OCI-LY7 (cell line): ENCODE data around the gene SLC30A7. TPM values are rescaled to one million over a fixed set of nuclear protein-coding genes. Genes with fewer than 3 reads are reported as not detected.

Experiments
- BruUV-seq: library from RNA; stranded (reverse); fragments of 400-500 nt; replicated peaks from 2 replicates; lab custom pipeline; 2021; lab: Mats Ljungman, UMichigan
- CTCF ChIA-PET: fragments of 300-600 bp; sonication (Branson Sonifier 250); formaldehyde crosslinking; loops from one replicate; lab custom pipeline; 2022; ENCODE audit warnings: antibody characterized with exemption; ENCODE audit not compliant: unreplicated experiment; lab: Charles Lee
- POLR2A ChIA-PET: fragments of 300-600 bp; sonication (Branson Sonifier 250); formaldehyde crosslinking; loops from one replicate; lab custom pipeline; 2022; ENCODE audit warnings: antibody characterized with exemption; lab: Charles Lee
- DNase-seq: peaks from one replicate; pipeline ENCODE4 v3.0.0-alpha.2; 2015; ENCODE audit warnings: low spot score
- H2AFZ ChIP-seq: fragments of 200-600 bp; sonication (generic), shearing (Covaris generic); 2 replicates; pipeline ENCODE4 v1.6.1; 2014; ENCODE audit warnings: mild to moderate bottlenecking, antibody characterized with exemption, low read length, moderate library complexity
- H3K27ac ChIP-seq: fragments of 200-600 bp; sonication (generic); 2 replicates; pipeline ENCODE4 v1.5.1; 2014; ENCODE audit warnings: mixed run types, low read depth, mild to moderate bottlenecking, moderate library complexity, low read length, inconsistent platforms; ENCODE audit not compliant: poor library complexity, severe bottlenecking
- H3K36me3 ChIP-seq: fragments of 200-600 bp; sonication (generic); 2 replicates; pipeline ENCODE4 v1.6.1; 2014; ENCODE audit warnings: mild to moderate bottlenecking, antibody characterized with exemption, low read length, moderate library complexity, mixed read lengths; ENCODE audit not compliant: insufficient read depth
- H3K4me1 ChIP-seq: fragments of 200-600 bp; sonication (generic); 2 replicates; pipeline ENCODE4 v1.5.1; 2014; ENCODE audit warnings: mild to moderate bottlenecking, low read length; ENCODE audit not compliant: insufficient read depth, poor library complexity, severe bottlenecking
- H3K4me2 ChIP-seq: fragments of 200-600 bp; sonication (generic); 2 replicates; pipeline ENCODE4 v1.6.1; 2014; ENCODE audit warnings: mild to moderate bottlenecking, low read length
- H3K4me3 ChIP-seq: fragments of 200-600 bp; sonication (generic); 2 replicates; pipeline ENCODE4 v1.5.1; 2014; ENCODE audit warnings: mild to moderate bottlenecking, low read depth, low read length; ENCODE audit not compliant: poor library complexity, severe bottlenecking
- H3K79me2 ChIP-seq: fragments of 200-600 bp; sonication (generic); 2 replicates; pipeline ENCODE4 v1.6.1; 2016; ENCODE audit warnings: low read depth, mild to moderate bottlenecking, low read length, moderate library complexity, mixed read lengths; ENCODE audit not compliant: insufficient read depth
- H3K9me2 ChIP-seq: fragments of 200-600 bp; sonication (generic); 2 replicates; pipeline ENCODE4 v1.6.1; 2016; ENCODE audit warnings: mild to moderate bottlenecking, low read length, mixed read lengths; ENCODE audit not compliant: insufficient read depth
- H3K9me3 ChIP-seq: fragments of 200-600 bp; sonication (generic); 2 replicates; pipeline ENCODE4 v1.6.1; 2014; ENCODE audit warnings: mild to moderate bottlenecking, mixed run types, low read length, mixed read lengths
- H4K20me1 ChIP-seq: fragments of 200-600 bp; sonication (generic); 2 replicates; pipeline ENCODE4 v1.6.1; 2014; ENCODE audit warnings: mild to moderate bottlenecking, antibody characterized with exemption, low read length, moderate library complexity, mixed read lengths; ENCODE audit not compliant: insufficient read depth
- EZH2phosphoT487 ChIP-seq: fragments of 200-600 bp; sonication (generic); IDR thresholded peaks from 2 replicates; pipeline ENCODE4 v1.6.1; 2018; ENCODE audit warnings: low read depth, borderline replicate concordance, mild to moderate bottlenecking, mixed run types, antibody characterized with exemption, low read length, moderate library complexity, mixed read lengths
- intact Hi-C: fragments of 100-400 bp; cut with micrococcal nuclease; formaldehyde crosslinking; loops from one replicate; pipeline ENCODE4 v1.10.0; 2022; ENCODE audit not compliant: unreplicated experiment
- total RNA-seq, 2 experiments: library from RNA; depleted of rRNA in 1 of 2; stranded (reverse); fragments of >200 nt in 1 of 2; shearing (Covaris generic) in 1 of 2; gene quantifications; 2 replicates each; pipeline ENCODE4 v1.2.3, GENCODE V29; 2014 to 2022
- TF ChIP-seq, protein P1 (sequence below): fragments of 200-600 bp; sonication (generic); conservative IDR thresholded peaks from 2 replicates; pipeline ENCODE4 v1.5.1; 2014; ENCODE audit warnings: mild to moderate bottlenecking, antibody characterized with exemption, low read length, moderate library complexity, mixed read lengths

SLC30A7 gene
- total RNA-seq, 2 experiments from 2014 or later, result 8.6 to 15.3 TPM

DNA sequence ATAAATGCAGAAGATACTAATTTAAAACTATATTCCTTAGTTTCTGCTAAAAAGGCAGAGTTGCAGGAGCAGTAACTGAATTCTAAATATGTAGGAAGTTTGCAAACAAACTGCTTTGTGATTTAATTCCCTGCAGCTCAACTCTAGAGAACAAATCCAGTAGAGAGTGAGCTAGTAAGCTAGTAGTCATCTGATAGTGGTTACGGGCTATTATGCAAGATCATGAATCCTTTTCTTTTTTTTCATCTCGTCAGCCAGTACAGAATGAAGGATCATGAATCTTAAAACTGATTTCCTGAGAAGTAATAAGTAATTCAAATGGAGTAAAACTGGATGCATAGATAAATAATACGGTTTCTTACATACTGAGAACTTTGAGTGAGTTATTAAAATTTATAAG, 126.4 kb downstream of the SLC30A7 start:
- H3K79me2 ChIP-seq, result peaks cover 34% of the 10 kb centered on the region
- TF ChIP-seq EZH2phosphoT487, result no peak
- TF ChIP-seq, protein P1, sequence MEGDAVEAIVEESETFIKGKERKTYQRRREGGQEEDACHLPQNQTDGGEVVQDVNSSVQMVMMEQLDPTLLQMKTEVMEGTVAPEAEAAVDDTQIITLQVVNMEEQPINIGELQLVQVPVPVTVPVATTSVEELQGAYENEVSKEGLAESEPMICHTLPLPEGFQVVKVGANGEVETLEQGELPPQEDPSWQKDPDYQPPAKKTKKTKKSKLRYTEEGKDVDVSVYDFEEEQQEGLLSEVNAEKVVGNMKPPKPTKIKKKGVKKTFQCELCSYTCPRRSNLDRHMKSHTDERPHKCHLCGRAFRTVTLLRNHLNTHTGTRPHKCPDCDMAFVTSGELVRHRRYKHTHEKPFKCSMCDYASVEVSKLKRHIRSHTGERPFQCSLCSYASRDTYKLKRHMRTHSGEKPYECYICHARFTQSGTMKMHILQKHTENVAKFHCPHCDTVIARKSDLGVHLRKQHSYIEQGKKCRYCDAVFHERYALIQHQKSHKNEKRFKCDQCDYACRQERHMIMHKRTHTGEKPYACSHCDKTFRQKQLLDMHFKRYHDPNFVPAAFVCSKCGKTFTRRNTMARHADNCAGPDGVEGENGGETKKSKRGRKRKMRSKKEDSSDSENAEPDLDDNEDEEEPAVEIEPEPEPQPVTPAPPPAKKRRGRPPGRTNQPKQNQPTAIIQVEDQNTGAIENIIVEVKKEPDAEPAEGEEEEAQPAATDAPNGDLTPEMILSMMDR, result no peak
- no peak overlapping the region for H2AFZ ChIP-seq
- H3K9me2 ChIP-seq, result no peaks in the 10 kb centered on the region
- ChIA-PET POLR2A (interaction anchor here (0.6 to 1.2 kb wide), 4 partner anchors 11 to 65 kb away, joined by 3 to 4 read pairs (median 4); no protein-coding TSS in a partner anchor), CTCF (no interaction called here)
- no peak overlapping the region for H3K27ac ChIP-seq
- no peak overlapping the region for H3K4me3 ChIP-seq
- H3K36me3 ChIP-seq, result peaks cover 65% of the 10 kb centered on the region
- no peaks in the 10 kb centered on the region; the same call in 1 of the 2 replicates for H3K9me3 ChIP-seq
- H3K4me1 ChIP-seq, result peaks cover 22% of the 10 kb centered on the region
- intact Hi-C loops, result loop anchor here (10.0 kb wide), 1 partner anchor 263 kb away; no protein-coding TSS in a partner anchor
- BruUV-seq, result no TSS peak
- H4K20me1 ChIP-seq, result no peaks in the 10 kb centered on the region
- H3K4me2 ChIP-seq, result no peak overlapping the region
- DNase-seq, result no peak

DNA sequence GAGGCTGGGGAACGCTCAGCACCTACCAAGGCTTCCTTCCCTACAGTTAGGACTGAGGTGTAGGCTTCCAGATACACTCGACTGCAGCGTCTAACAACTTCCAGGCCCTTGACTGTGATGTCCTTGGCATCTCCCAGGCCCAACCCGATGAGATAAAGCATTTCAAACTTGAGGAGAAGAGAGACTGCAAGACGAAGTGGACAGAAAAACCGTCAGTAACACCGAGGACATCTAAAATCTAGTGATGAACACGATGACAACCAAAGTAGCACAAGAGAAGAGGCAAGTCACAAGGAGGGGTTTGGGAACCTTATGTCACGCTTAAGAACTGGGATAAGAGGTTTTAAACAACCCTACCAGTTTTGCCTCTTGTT, 129.4 kb downstream of the SLC30A7 start:
- DNase-seq, result peak; percentile 29
- peaks cover 55% of the 10 kb centered on the region for H3K79me2 ChIP-seq
- H3K4me2 ChIP-seq, result peak overlapping the region; percentile 94
- H4K20me1 ChIP-seq, result no peaks in the 10 kb centered on the region
- H3K36me3 ChIP-seq, result peaks cover 45% of the 10 kb centered on the region
- intact Hi-C loops, result loop anchor here (5.0 to 10.0 kb wide), 3 partner anchors 222 to 673 kb away; partner anchors contain the start of gene CDC14A
- peak overlapping the region; percentile 23 for H3K27ac ChIP-seq
- H3K9me2 ChIP-seq, result no peaks in the 10 kb centered on the region
- POLR2A ChIA-PET, result interaction anchor here (0.6 to 2.0 kb wide), 10 partner anchors 13 to 1259 kb away, joined by 3 to 11 read pairs (median 4); partner anchors contain the start of gene EXTL2
- CTCF ChIA-PET, result no interaction called here
- peak overlapping the region; percentile 76 for H2AFZ ChIP-seq
- TF ChIP-seq, protein P1, result no peak
- TF ChIP-seq EZH2phosphoT487, result no peak
- BruUV-seq, result TSS peak; percentile 83
- peak overlapping the region; percentile 78 for H3K4me3 ChIP-seq
- H3K4me1 ChIP-seq, result peaks cover 41% of the 10 kb centered on the region
- no peaks in the 10 kb centered on the region for H3K9me3 ChIP-seq
